Testis (tissue), 2 donors: ENCODE measurements around the gene OSCP1.

ENCODE experiments used
- CTCF ChIP-seq, 3 experiments: fragments of 450-650 bp in 2 of 3; fragments of 200-600 bp in 1 of 3; sonication (generic) in 1 of 3; IDR thresholded peaks; one replicate each; pipeline ENCODE4 v1.5.1; 2016 to 2019; ENCODE audit warnings: antibody characterized with exemption in 3 of 3, mild to moderate bottlenecking in 2 of 3, moderate library complexity in 1 of 3
- POLR2A ChIP-seq: fragments of 450-650 bp; IDR thresholded peaks from one replicate; pipeline ENCODE4 v1.6.1; 2017; ENCODE audit warnings: antibody characterized with exemption, mild to moderate bottlenecking, moderate library complexity

DNA sequence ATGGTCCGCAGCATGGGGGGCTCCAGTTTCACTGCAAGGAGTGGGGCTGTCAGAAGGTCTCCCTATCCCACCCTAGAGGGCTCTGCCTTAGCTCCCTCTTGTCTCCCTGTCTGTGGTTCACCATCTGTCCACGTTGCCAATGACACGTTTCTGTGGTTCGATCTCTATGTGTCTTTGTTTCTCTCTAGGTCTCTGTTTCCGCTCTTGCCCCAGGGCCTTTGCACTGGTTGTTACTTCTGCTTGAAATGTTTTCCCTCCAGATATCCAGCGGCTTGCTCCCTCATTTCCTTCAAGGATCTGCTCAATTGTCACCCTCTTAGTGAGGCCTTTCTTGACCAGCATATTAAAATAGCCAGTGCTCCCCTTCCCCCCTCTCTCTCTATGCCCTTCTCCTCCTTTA lies 22.4 kb upstream of the OSCP1 start:
- TF ChIP-seq CTCF (IDR thresholded peaks at IDR 0.05): no peak
- no peak for TF ChIP-seq POLR2A
